Effector CD4-positive, alpha-beta T cell (primary cell): ENCODE results near the gene EXPH5.
A peak's percentile ranks its signal among the peaks of the same experiment; 100 is the strongest.
"Not testable (repeated sequence)": the region's sequence is repeated elsewhere in the genome, so short reads cannot be mapped to it uniquely, and the experiment has no call there.

Experiments used
- DNase-seq: peaks from one replicate; pipeline ENCODE4 v3.0.0-alpha.2; 2020
- total RNA-seq: gene quantifications from one replicate; lab custom pipeline; 2026; lab: John Stamatoyannopoulos, UW

The EXPH5 gene, protein sequence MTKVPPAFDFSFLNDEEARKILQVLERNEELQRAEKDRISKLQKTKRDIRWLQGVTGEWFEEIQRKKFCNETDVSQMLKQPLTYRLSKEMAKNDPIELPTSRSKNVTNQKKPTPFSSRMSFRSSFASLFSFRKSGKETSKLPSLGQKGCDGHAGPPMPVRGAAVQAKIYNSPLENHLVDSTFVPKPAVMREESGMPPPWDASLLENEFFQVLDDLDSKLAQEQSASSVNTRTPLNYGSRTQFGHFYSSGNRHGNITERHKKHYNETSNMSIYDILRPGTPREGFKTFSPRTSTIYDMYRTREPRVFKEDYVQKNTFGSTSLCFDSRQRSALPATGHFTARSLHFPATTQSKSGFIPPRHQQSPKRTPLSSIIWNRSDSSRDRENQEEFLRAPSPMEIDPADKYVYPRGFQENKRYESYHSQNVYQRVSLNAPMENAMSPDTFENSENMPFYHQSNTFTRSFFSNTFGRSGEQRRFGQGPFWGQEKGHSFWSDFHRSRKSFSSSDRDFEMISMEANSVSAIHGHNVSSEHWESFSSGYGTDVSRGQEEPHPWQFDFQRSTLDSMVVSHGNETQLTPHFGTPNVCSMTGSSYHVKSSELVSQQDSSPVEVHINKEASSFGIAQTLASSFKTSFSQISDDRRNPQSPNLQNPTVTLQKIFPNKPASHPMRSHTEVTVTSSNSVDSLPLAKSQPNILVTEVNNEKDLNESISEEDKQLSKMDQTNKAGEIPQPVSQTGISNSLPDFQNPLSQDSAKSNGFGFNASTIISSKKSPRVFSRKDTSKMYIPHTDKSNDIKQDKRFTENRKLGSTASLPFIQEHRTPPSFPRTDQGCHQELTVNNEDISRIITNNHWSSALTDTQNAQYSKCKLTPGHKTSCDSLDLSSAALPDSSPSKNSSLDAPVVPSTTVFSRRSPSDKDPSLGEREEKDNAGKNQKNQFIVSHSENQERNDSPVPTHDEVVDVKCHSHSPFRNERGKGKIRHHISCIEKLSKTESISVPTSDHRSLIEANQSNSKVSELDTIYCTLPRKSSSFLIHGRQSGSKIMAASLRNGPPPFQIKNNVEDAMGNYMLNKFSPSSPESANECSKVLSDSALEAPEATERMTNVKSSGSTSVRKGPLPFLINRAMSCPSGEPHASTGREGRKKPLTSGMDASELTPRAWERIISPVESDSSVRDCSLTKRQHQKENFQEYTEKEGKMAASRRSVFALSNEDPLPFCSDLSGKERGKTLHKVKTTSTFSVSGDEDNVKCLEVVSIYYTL (N-terminal part only)
- total RNA-seq: 3.2 reads per million, percentile 12 among the genes with 10 or more reads in this experiment

DNA sequence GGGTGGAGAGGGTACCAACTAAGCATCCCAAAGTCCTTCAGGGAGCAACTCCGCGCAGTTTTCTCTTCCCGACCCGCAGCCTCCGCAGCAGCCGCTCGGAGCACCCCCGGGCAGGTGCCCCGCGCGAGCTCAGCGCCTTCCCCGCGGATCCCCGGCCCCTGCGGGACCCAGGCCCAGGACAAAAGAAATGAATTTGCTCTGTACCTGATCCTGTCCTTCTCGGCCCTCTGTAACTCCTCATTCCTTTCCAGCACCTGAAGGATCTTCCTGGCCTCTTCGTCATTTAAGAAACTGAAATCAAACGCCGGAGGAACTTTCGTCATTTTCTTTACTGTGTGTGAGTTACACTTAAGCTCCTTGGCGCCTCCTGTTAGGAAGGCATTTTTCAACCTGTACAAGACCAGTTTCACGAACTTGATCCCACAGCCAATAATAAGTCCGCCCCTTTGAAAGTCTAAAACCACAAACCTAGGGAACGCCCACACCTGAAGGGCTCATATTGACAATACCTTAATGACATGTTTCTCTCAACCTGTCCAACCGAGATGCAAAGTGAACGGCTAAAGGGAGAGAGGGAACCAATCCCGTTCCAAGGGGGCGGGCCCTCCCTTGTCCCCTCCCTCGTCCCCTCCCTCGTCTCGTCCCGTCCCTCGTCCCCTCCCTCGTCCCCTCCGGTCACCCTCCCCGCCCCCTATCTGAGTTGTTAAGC lies at the start of gene EXPH5:
Gene EXPH5 (minus strand): TSS at position 555 of the 709 bp plus-strand sequence. CDS start 232 bp downstream, at position 323.
- DNase-seq: peak; percentile 72

DNA sequence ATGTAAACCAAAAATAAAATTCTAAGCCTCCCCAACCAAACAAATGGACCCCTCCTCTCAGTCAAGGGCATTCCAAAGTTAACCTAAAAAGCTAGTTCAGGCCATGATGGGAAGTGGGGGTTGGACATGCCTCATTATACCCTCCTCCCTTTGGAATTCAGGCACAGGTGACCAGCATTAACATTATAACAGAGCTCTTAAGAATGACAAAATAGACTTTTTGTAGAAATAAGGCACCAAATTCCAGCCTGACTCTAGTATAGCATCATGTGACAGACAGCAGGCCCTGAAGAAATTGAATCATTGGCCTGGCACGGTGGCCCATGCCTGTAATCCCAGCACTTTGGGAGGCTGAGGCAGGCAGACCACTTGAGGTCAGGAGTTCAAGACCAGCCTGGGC lies 48.2 kb upstream of the EXPH5 start:
- DNase-seq: not testable (repeated sequence)

DNA sequence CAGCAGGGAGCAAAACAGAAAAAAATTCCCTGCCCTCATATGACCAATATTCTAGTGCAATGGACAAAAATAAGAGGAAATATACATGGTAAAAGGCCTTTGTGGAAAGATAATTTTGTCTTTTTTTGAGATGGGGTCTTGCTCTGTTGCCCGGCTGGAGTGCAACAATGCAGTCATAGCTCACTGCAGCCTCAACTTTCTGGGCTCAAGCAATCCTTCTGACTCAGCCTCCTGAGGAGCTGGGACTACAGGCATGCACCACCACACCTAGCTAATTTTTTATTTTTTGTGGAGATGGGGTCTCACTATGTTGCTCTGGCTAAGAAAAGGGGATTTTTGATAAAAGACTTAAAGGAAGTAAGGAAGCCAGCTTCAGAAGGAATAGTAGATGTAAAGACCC lies 45.6 kb upstream of the EXPH5 start:
- DNase-seq: no peak

DNA sequence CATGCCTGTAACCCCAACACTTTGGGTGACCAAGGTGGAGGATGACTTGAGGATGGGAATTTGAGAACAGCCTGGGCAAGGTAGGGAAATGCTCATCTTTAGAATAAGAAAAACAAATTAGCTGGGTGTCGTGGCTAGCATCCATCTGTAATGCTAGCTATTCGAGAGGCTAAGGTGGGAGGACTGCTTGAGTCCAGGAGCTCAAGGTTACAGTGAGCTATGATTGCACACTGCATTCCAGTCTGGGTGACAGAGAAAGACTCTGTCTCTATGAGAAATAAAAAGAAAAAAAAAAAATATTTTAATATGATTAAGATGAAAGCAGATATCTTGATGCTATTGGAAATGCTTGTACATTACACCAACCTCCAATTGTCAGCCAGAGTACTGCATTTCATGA lies 42.7 kb upstream of the EXPH5 start:
- no peak for DNase-seq

DNA sequence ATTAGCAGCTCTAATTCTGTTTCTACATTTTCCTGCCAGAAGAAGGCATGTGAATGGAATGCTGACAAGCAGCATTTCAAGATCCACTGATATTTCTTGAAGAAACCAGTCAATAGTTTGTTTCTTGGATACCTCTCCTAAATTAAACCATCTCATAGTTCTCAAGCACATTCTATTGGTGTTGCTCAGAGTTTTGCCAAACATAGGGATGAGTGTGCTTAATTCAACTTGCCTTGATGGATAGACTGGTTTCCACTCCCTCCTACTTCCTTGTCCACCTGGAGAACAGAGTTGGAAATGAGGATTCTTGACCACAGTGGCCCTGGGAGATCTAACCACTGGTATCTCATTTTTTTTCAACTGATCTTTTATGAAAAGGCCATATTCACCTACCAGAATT lies 41.5 kb upstream of the EXPH5 start:
- no peak for DNase-seq

DNA sequence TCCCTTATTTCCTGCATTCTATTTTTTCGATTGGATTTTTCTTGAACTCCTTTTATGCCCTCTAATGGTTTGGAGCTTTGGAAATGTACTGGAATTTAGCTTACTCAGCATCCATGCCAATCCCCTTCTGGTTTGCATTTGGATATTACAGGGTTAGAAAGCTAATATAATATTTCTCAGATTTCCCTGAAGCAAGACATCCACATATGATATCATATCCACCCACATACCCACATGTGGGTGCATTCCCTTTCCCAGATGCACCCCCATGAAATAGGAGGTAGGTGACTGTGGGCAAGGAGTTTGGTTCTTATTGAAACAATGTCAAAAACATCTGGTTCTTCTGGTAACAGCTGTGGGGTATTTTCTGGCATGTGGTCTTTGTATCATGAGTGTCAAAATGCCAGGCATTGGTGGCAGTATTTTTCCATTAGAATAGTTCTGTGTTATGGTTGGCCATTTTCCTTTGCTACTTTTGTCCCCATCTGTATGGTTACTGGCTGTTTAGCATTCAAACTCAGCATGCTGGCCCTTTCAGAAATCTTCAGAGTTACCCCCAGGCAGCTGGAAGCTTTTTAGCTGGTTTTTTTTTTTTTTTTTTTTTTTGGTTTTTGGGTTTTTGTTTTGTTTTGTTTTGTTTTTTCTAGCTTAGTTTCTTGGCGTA lies 38.6 kb upstream of the EXPH5 start:
- no peak for DNase-seq

DNA sequence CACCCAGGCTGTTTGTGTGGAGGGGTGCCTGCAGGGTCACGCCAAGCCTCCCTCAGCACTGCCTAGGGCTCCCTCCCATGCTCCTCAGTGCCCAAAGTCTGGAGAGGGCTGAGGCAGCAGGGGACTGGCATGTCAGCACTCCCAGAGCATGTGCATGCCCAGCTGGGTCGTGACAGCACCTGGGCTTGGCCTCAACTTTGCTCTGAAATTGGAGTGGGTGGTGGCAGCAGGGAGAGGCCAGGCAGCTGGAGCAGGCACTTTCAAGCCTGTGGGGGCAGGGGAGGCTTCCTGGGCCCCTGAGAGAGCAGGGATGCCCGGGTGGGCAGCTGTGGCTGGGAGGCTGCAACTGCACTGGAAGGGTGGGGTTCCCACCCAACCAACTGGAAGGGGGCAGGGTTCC lies 35.7 kb upstream of the EXPH5 start:
- DNase-seq: no peak

DNA sequence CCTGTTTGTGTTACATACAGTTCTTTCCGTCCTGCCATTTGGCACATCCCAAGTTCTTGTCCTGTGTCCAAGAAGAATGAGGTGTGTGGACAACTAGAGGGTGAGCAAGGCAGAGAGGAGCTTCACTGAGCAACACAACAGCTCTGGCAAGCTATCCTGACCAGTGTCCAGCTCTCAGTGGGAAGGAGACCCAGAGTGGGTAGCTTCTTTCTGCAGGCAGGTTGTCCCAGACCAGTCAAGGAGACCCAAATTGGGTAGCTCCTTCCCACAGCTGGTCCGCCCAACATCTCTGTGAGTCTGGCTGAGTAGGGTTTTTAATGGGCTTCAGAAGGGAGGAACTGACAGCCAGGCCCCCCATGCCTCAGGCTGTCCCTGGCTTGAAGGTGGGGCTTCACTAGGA lies 35.2 kb upstream of the EXPH5 start:
- no peak for DNase-seq

DNA sequence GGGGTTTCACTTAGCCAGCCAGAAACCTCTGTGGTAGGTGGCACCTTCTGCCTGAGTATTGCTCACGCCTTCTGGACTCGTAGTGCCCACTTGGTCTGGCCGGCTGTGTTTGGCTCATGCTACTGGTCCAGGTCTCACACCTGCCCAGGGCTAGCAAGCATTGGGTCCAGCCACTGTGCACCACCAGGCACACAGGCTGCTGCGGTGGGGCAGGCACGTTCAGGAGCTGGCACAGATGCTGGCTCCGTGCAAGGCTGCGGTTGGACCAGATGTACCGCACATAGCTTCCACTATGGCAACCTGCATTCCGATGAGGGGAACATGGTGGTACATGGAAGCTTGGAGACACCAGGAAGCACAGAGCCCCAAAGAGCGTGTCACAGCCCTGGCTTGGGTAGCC lies 34.8 kb upstream of the EXPH5 start:
- DNase-seq: no peak

DNA sequence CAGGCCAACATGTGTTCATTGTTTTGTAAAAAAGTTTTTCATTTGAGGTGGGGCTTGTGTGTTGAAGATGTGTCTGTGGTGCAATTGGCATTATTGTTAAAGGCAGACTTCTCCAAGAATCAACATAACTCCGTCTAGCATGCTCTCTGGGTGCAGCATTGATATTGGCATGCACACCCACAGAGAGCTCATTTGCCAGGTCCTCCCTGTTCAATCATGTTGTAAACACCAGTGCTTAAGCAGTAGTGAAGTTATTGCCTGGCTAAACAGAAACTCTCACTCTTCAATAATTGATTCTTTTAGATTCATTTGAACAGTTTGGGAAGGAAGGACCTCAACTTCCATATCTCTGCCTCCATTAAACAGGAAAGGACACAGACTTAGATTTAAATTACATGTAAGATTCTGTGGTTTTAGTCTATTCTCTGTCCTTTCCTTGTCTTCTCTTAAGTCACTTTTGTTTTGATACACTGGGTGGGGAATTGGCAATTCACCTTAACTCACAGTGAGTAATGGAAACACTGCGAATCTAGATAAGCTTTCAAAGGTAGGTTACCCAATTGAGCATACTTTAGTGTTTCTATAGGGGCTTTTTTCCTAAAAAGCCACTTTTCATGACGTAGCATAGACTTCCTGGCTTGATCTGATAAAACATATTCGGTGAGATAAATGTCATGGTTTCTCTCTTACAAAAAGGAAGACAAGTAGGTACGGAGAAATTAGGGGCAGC lies 30.8 kb upstream of the EXPH5 start:
- DNase-seq: no peak

DNA sequence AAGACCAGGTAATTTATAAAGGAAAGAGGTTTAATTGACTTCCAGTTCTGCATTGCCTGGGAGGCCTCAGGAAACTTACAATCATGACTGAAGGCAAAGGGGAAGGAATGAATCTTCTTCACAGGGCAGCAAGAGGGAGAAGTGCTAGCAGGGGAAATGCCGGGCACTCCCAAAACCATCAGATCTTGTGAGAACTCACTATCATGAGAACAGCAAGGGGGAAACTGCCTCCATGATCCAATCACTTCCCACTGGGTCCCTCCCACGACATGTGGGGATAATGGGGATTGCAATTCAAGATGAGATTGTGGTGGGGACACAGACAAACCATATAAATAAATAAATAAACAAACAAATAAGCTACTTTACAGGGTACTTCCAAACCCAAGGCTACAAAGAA lies 28.8 kb upstream of the EXPH5 start:
- DNase-seq: no peak

DNA sequence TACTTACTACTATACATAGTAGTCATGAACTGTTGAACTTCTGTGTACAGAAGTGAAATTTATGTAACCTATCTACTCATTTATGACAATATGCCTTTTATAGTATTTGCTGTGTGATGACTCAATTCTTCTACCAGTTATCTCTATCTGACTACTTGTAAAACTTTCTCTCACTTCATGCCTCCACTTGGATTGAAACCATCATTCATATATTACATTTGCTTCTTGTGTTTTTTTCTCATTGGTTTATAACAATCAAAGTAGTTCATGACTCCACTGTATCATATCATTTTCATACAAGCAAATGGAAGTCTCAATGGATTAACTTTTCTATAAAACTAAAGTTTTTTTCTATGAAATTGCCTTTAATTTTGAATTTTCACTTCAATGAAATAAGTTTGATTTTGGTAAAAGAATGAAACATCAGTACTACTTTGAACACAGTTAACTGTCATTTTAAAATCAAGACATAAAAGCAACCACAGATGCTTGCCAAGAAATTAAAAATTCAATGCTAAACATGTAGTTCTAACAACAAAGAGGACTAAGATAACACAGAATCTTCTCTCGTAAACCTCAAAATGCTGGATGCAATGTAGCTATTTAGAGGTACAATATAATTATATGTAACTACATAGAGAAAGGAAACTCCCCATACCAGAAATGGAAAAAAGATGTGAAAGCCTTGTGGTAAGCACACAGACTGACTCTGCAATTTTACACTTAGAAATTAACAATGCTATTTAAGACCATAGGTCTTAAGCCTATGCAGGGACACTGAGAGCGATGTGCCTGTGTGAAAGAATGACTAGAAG lies 27.6 kb upstream of the EXPH5 start:
- DNase-seq: no peak

DNA sequence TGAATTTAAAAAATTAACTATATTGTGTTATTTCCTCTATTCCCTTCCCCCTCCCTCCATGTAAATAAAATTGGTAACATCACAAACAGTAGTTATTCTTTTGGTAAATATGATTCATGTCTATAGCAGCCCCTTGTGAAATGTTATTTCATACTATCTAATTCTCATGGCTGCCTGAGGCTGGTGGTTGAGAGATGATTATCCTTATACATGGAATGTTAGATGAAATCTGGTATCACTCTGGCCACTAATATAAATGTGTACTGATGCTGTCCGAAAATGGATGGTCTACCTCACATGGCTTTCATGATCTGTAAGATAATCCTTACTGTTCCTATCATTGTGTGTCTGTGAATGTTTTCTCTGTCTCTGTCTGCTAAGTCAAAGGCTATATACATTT lies 25.0 kb upstream of the EXPH5 start:
- DNase-seq: no peak

DNA sequence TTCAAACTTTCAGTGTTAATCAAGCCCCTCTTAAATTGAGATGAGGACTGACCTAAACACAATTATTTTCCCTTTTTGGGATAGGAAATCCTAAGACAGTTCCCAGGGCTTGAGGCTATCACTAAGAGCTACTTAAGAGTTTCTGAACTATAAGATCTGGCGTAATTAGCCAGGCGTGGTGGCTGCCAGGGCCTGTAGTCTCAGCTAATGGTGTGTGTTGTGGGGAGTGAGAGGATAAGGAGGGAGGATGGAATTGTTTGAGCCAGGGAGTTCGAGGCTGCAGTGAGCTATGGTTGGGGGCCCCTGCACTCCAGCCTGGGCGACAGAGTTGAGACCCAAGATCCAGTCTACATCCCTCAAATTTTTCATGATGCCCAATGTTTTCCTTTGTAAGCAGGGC lies 23.5 kb upstream of the EXPH5 start:
- no peak for DNase-seq

DNA sequence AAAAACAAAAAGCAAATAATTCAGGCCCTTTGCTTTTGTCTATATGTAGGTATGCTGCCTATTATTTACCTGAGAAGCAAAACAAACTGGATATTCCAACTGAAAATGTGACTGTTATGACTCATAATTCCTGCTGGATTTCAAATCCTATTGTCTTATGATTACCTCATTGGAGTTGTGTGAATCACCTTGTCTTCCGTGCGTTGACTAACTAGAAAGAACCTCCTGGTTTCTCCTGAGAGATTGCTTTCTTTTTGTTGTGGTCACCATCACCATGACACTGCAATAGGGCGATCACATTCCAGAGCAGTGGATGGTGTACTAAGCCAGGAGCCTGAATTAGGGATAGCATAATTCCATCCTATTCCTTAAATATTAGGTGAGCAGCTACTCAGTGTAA lies 23.0 kb upstream of the EXPH5 start:
- DNase-seq: no peak

DNA sequence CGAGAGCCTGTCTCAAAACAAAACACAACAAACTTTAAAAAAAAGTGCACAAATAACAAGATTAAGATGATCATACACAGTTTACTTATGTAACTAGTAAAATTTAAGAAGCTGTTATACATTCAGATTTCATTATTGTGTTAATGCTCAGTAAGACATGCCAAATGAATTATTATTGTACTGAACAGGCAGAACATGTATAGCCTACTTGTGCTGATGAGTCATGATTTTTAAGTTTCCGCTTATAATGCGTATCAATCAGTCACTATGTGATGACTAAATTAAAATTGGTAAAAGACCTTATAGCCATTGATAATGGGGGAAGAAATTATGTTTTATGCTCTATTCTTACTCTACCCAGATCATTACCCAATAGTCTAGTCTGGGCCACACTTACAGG lies 20.5 kb upstream of the EXPH5 start:
- DNase-seq: no peak

DNA sequence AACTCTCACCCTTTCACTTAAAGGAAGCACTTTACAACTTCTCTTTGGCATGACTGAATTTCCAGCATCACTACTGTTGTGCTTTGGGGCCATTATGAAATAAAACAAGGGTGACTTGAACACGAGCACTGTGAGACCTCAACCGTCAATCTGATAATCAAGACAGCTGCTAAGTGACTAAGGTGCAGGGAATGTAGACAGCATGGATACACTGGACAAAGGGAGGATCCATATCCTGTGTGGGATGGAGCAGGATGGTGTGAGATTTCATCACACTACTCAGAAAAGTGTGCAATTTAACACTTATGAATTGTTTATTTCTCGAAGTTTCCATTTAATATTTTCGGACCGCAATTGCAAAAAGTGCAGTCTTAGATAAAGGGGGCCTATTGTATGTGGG lies 16.1 kb upstream of the EXPH5 start:
- no peak for DNase-seq

DNA sequence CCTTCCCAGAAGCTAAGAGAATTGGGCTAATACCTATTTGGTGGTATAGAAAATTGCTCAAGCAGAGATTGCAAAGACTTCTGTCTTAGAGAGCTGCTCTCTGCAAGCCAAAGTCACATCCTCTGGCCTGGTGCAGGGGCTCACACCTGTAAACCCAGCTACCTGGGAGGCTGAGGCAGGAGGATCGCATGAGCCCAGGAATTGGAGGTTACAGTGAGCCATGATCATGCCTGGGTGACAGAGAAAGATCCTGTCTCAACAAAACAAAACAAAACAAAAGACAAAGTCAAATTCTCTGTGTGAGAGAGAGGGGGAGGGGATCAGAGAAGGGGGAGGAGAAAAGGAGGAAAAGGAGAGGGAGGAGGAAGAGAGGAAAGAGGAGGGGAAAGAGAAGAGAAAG lies 15.0 kb upstream of the EXPH5 start:
- DNase-seq: no peak

DNA sequence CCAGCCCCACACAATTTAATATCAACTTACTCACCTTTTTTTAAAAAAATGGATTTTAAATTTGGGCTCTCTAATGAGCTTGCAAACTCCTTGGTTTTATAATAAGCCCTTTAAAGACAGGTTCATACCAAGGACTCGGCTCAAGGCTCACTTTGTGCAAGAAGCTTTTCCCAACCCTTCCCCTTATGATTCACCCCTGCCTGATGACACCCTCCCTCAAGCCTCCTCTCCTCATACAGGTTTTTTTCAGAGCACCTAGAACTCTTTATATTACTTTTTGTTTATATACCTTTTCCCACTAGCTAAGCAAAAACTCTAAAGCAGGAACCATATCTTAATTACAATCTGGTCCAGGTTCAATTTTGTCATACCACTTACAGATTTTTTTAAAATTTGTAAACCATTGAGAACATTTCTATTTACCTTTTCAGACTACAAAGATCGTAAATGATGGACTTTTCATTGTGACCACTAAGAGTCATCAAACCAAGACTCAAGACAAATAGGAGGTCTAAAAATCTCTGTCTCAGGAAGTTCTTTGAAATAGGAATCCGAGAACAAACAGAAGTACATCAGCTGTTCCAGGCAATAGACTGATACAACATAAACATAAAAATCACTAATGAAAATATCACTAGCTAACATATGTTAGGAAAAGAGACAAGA lies 13.1 kb upstream of the EXPH5 start:
- no peak for DNase-seq

DNA sequence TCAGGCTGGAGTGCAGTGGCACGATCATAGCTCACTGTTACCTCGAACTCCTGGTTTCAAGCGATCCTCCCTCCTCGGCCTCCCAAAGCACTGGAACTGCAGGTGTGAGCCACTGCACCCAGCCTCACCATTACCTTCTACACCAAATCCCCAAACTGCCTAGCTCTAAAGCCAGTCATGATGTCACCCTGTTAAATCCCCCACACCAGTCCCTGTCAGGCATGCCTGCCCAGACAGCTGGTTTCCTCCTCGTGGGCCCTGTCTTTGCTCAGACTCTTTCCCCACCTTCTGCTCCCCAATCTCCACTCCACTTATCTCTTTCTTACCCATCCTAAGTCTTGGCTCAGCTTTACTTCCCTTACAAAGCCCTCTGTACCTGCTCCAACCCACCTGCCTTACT lies 12.5 kb upstream of the EXPH5 start:
- DNase-seq: no peak
